HG03066 (cell line): ENCODE results near the gene GVQW3.

Experiments
- ATAC-seq: cut with Tn5 transposase; IDR thresholded peaks from one replicate; pipeline ENCODE4 v1.9.1; 2021; ENCODE audit warnings: low read depth; ENCODE audit not compliant: unreplicated experiment

GVQW3 gene

DNA sequence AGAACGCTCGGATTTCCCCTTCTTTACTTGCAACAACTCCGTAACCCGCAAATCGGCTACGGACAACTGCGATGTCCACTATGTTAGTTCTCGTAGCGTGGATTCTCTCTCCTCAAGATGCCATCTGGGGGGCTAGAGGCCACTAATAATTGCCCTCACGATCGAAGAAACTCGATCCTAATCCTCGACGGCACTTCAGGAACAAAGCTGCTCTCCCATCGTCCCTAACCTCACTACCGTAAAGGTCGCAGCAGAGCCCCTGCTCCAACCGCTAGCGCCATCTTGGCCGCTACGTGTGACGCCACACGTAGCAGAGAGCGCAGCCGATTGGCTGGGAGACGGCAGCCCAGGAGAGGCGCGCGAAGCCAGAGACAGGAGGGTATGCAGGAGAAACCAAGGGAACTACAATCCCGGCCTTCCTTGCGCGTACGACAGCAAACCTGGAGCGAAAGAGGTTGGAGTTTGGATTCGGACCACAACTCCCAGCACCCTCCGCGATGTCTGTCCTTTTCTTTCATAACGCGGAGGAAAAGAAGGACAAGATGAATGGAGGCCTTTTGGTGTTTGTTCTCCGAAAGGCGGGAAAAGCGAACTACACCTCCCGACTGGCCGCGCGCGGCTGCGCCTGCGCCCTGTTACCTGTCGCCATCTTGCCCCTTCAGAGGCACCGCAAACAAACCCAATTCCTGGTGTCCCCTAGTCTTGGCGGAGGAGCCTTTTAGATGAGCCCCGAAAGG lies 63.4 kb downstream of the GVQW3 start, which contains the start of gene EMSY:
Gene EMSY, plus strand, starts transcription at position 635 of the 737 bp plus-strand sequence. CDS start 1,921 bp downstream, outside the sequence.
- peak; percentile 93 for ATAC-seq

GRCh38 chr11:76445121-76446084 lies 64.3 kb downstream of the GVQW3 start:
- ATAC-seq = peak; percentile 34

- ATAC-seq = no peak
Observed at GRCh38 chr11:76448506-76448905, 67.4 kb downstream of the GVQW3 start.

GRCh38 chr11:76453248-76453647 lies 72.1 kb downstream of the GVQW3 start:
- no peak for ATAC-seq

- no peak for ATAC-seq
Observed at GRCh38 chr11:76455331-76455730, 74.2 kb downstream of the GVQW3 start.

DNA sequence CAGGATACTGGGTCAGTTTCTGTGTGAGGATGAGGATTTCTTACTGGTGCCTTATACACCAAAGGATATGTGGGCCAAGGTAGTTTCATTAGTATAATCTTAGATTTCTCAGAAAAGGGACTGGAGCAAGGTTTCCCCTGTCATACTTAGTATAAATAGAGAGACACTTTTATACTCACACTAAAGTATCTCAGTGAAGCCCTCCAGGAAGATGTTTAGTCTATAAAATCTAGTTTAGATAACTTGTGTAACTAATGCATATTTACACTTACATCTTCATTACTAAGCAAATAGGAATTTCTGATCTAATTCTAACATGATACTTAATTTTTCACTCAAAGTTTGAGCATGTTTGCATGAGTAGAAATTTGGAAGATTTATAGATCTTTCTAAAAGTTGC lies 74.8 kb downstream of the GVQW3 start:
- no peak for ATAC-seq

DNA sequence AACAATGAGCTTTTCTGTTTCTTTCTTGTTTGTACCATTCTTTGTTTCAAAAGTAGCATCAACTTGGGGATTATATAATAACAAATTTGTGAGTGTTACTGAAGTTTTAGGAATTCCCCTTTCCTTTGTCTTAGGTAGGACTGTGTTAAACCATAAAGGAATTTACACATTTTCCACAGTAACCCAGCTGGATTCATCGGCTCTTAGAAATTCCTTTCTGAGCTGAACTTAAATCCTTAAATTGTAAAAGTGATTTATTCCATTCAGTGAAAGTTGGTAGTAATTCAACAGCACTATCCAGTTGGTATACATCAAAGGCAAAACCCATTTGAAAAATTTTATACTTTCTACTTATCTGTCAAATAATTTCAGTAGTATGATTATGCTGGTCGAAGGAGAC lies 75.4 kb downstream of the GVQW3 start:
- no peak for ATAC-seq
